Muscle layer of colon (tissue), 2 donors: ENCODE results near the gene KLHL22.
"Not testable (repeated sequence)": the region's sequence is repeated elsewhere in the genome, so short reads cannot be mapped to it uniquely, and the experiment has no call there.

Experiments
- H3K27ac ChIP-seq: one replicate; pipeline ENCODE4 v1.7.0; 2013; ENCODE audit warnings: low read depth, mild to moderate bottlenecking, low read length, moderate library complexity
- H3K27me3 ChIP-seq, 2 donors: one replicate each; pipeline ENCODE4 v1.7.0; 2013; ENCODE audit warnings: low read length in 2 of 2, mild to moderate bottlenecking in 2 of 2; ENCODE audit not compliant: insufficient read depth in 2 of 2, control insufficient read depth in 1 of 2
- H3K36me3 ChIP-seq: one replicate; pipeline ENCODE4 v1.7.0; 2013; ENCODE audit warnings: mild to moderate bottlenecking, low read length; ENCODE audit not compliant: insufficient read depth
- H3K4me1 ChIP-seq: one replicate; pipeline ENCODE4 v1.7.0; 2013; ENCODE audit warnings: mild to moderate bottlenecking, low read length; ENCODE audit not compliant: insufficient read depth
- H3K4me3 ChIP-seq, 2 donors: one replicate each; pipeline ENCODE4 v1.7.0; 2013; ENCODE audit warnings: low read length in 2 of 2, low read depth in 1 of 2, mild to moderate bottlenecking in 1 of 2, moderate library complexity in 1 of 2
- H3K9ac ChIP-seq: one replicate; pipeline ENCODE4 v1.7.0; 2013; ENCODE audit warnings: low read length
- H3K9me3 ChIP-seq: one replicate; pipeline ENCODE4 v1.7.0; 2013; ENCODE audit warnings: mild to moderate bottlenecking, low read length
- donor health status: abdominal sarcoma.
- donor health status: Adenocarcinoma of cecum.

Gene KLHL22

DNA sequence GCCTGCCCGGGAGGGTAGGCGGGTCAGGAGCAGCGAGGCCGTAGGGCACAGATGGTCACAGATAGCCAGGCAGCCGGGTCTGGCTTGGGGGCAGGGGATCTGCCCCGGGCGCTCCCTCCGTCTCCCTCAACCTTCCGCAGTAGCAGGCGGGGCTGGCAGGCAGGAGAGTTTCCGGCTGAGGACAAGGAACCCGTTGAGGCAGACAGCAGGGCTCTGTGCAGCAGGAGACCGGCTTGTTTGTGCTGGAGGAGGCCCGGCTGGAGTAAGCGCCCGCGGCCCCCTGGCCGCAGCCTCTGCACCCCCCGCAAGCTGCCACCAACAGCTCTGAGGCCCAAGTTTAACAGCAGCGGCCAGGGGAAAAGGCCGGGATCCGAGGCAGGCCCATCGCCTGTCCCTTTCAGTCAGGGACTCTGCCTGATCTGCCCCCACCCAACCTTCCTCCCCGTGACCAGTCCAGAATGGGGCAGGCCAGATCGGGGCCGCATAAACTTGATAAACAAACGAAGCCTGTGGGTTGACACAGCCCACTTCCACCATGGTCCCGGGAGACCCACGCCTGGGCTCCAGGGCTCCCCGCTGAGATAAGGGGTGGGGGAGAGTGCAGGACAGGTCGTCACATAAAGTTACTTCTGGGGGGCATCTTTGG lies 71.6 kb downstream of the KLHL22 start:
- H3K9me3 ChIP-seq, result no peaks in the 10 kb centered on the region
- H3K9ac ChIP-seq, result no peak overlapping the region
- H3K36me3 ChIP-seq, result peaks cover 10% of the 10 kb centered on the region
- no peak overlapping the region for H3K4me3 ChIP-seq
- no peaks in the 10 kb centered on the region for H3K27me3 ChIP-seq
- H3K27ac ChIP-seq, result peak overlapping the region; percentile 39
- H3K4me1 ChIP-seq, result peaks cover 27% of the 10 kb centered on the region

DNA sequence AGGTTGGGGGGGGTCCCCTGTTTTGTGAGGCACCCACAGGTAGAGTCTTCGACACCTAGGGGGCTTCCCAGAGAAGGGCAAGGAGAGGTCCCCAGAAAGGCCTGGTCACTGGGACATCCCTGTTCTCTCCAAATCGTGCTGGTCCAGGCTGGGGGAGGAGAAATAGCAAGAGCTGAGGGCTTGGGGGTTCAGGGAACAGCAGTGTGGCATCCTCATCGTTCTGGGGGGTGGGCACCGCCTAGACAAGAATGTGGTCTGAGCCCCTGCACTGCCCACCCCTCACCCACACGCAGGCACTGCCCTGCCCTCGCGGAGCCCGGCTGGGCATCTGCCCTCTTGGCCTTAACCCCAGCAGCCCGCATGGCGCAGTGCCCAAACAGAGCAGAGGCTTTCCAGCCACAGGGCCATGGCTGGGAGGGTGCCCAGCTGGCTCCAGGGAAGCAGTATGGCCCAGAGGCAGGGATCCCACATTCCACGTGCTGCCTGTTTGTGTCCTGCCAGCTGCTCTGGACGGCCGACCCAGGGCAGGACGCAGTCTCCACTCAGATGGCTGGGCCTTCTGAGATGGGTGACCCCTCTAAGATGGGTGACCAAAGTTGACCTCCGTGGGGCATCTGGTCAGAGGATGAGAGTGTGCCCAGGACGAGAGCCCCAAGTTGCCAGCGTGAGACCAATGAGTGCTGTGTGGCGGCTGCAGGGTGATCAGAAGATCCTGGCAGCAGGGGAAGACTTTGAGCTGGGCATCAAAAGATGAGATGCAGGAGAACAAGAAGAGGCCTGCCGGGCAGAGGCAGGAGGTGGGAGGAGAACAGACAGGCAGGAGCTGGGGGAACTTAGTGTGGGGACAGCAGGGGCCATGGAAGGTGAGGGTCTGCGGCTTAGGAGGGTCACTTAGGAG lies 72.3 kb downstream of the KLHL22 start:
- no peaks in the 10 kb centered on the region for H3K27me3 ChIP-seq
- peak overlapping the region; percentile 52 for H3K27ac ChIP-seq
- H3K9me3 ChIP-seq, result no peaks in the 10 kb centered on the region
- peaks cover 10% of the 10 kb centered on the region for H3K36me3 ChIP-seq
- H3K9ac ChIP-seq, result no peak overlapping the region
- H3K4me3 ChIP-seq, result no peak overlapping the region
- H3K4me1 ChIP-seq, result peaks cover 27% of the 10 kb centered on the region

DNA sequence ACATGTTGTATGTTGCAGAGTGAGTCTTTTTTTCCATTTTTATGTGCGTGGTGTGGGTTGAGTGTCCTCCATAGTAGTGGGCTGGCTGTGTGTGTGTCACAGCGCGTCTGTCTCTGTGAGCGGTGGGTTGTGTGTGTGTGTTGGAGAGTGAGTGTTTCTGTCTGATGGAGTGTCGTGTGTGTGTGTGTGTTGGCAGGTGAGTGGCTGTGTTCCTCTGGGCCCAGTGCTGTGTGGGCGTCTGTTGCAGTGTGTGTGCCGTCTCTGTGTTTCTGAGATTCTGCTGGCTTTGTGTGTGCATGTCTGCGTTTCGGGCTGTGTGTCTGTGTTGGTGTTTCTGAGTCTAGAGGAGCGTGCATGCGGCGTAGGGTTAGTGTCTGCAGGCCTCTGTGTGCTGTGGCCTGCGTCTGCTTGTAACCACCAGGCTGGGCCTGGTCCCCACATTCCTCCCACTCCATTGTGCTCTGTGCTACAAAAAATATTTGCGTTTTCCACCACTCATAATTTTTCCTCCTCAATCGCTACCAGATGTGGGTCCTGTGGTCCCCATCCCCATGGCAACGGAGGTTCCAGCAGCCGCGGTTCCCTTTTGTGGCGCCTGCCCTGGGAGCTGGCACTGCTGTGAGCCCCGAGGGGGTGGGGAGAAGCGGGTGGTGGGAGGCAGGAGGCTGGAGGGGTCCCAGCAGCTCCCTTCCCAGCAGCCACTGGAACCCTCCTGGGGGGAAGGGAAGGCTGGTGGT lies 73.2 kb downstream of the KLHL22 start:
- Histone ChIP-seq H3K27me3 (no peaks in the 10 kb centered on the region), H3K4me1 (peaks cover 27% of the 10 kb centered on the region), H3K9me3 (no peaks in the 10 kb centered on the region), H3K27ac (peak overlapping the region; percentile 52), H3K36me3 (peaks cover 5% of the 10 kb centered on the region), H3K4me3 (no peak overlapping the region), H3K9ac (no peak overlapping the region)

DNA sequence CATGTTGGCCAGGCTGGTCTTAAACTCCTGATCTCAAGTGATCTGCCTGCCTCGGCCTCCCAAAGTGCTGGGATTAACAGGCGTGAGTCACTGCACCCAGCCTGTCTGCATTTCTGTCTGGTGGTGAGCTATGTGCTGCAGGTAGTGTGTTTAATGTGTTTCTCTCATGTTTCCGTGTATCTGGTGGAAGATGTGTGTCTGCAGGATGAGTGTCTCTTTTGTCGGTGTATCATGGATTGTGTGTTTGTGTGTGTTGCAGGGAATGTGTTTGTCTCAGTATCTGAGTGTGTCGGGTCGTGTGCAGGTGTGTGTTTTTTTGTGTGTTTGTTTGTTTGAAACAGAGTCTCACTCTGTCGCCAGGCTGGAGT lies 74.1 kb downstream of the KLHL22 start:
- Histone ChIP-seq H3K4me3 (no peak overlapping the region), H3K27ac (no peak overlapping the region), H3K4me1 (peaks cover 27% of the 10 kb centered on the region), H3K9ac (no peak overlapping the region), H3K36me3 (no peaks in the 10 kb centered on the region), H3K9me3 (no peaks in the 10 kb centered on the region), H3K27me3 (no peaks in the 10 kb centered on the region)

DNA sequence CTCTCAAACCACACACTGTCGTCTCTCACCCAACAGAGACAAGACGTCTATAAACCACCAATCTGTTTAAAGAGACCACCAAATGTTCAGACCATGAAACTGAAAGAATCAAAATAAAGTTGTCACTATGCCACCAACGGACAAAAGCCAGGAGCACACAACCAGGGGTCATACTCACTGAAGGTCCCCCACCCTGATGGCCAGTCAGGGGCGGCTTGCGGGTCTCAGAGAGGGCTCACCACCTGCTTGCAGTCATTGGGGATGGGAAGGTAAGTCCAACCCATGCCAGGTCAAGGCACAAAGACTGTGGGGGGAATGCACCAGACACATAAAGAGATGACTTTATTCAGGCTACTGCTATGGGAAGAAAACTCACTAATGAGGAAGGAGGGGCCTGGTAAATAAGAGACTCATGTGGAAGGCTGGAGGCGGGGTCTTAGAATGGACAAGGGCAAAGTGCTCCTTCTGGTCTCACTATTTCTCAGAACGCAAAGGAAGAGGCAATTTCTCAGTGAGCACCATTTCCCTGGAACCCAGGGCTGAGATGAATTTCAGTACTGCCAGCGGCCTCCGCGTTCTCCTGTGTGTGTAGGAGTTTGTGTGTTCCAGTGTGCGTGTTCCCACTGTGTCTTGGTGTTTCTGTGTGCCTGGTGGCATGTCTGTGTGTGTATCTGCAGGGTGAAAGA lies 75.3 kb downstream of the KLHL22 start:
- Histone ChIP-seq H3K27ac (no peak overlapping the region), H3K9me3 (no peaks in the 10 kb centered on the region), H3K36me3 (no peaks in the 10 kb centered on the region), H3K27me3 (no peaks in the 10 kb centered on the region), H3K9ac (no peak overlapping the region), H3K4me1 (peaks cover 27% of the 10 kb centered on the region), H3K4me3 (no peak overlapping the region)

DNA sequence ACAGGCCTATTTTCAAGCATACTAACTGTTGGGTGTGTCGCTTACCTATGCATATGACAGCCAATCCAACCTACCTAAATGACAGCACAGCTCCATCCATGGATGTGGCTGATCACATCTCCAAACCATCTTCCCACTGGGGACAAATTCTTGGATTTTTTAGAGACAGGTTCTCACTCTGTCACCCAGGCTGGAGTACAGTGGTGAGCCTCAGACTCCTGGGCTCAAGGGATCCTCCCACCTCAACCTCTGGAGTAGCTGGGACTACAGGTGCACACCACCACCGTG lies 76.0 kb downstream of the KLHL22 start:
- no peak overlapping the region for H3K4me3 ChIP-seq
- no peak overlapping the region for H3K27ac ChIP-seq
- no peak overlapping the region for H3K9ac ChIP-seq
- H3K9me3 ChIP-seq, result no peaks in the 10 kb centered on the region
- no peaks in the 10 kb centered on the region for H3K36me3 ChIP-seq
- H3K4me1 ChIP-seq, result peaks cover 26% of the 10 kb centered on the region
- no peaks in the 10 kb centered on the region for H3K27me3 ChIP-seq

DNA sequence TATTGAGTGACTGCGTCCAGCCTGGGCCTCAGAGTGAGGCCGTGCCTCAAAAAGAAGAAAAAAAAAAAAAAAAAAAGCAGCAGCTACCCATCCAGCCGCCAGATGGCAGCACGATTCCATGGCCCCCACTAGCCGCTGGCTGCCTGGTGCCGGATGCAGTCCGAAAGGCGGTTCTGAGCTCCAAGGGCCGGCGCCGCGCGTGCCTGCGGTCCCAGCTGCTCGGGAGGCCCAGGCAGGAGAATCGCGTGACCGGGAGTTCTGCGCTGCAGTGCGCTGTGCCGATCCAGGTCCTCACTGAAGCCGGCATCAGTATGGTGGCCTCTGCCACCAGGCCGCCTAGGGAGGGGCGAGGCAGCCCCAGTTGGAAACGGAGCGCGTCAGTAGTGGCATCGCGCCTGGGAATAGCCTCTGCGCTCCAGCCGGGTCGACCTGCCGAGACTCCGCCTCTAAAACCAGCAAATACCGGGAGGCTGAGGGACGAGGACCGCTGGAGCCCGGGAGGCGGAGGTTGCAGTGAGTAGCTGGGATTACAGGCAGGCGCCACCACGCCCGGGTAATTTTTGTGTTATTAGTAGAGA lies 77.3 kb downstream of the KLHL22 start:
- H3K9ac ChIP-seq, result no peak overlapping the region
- H3K27ac ChIP-seq, result no peak overlapping the region
- H3K36me3 ChIP-seq, result no peaks in the 10 kb centered on the region
- H3K4me1 ChIP-seq, result peaks cover 13% of the 10 kb centered on the region
- H3K9me3 ChIP-seq, result no peaks in the 10 kb centered on the region
- H3K27me3 ChIP-seq, result no peaks in the 10 kb centered on the region
- peak overlapping the region; percentile 16 to 46 for H3K4me3 ChIP-seq

DNA sequence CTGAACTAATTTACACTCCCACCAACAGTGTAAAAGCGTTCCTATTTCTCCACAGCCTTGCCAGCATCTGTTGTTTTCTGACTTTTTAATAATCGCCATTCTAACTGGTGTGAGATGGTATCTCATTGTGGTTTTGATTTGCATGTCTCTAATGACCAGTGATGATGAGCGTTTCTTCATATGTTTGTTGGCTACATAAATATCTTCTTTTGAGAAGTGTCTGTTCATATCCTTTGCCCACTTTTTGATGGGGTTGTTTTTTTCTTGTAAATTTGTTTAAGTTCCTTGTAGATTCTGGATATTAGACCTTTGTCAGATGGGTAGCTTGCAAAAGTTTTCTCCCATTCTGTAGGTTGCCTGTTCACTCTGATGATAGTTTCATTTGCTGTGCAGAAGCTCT lies 79.9 kb downstream of the KLHL22 start:
- H3K9ac ChIP-seq, H3K4me3 ChIP-seq, H3K27ac ChIP-seq, H3K36me3 ChIP-seq, H3K4me1 ChIP-seq, H3K27me3 ChIP-seq, H3K9me3 ChIP-seq: not testable (repeated sequence)

GRCh38 chr22:20415241-20415640 lies 80.4 kb downstream of the KLHL22 start:
- H3K27ac ChIP-seq, H3K9me3 ChIP-seq, H3K27me3 ChIP-seq, H3K4me3 ChIP-seq, H3K4me1 ChIP-seq, H3K9ac ChIP-seq, H3K36me3 ChIP-seq: not testable (repeated sequence)

DNA sequence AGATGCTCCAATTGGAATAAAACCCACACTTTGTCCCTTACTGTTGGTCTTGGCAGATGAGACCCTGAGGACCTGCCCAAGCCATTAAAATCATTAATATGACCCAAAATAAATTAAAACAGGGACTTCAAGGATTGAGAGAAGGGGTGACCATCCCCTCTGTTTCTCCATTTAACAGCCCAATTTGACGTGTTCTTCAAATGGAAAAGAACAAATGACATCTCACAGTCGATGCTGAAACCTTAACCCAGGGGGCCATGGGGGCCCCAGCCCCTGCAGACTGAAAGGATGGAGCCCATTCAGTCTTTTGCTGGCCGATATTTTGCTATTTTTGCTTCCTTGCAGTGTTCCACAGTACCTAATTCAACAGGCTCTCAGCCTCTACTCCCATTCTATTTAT lies 81.1 kb downstream of the KLHL22 start:
- H3K9ac ChIP-seq, result no peak overlapping the region
- no peaks in the 10 kb centered on the region for H3K9me3 ChIP-seq
- no peak overlapping the region for H3K4me3 ChIP-seq
- no peaks in the 10 kb centered on the region for H3K4me1 ChIP-seq
- no peaks in the 10 kb centered on the region for H3K36me3 ChIP-seq
- no peak overlapping the region for H3K27ac ChIP-seq
- H3K27me3 ChIP-seq, result no peaks in the 10 kb centered on the region

GRCh38 chr22:20414059-20414440 lies 81.5 kb downstream of the KLHL22 start:
- H3K9ac ChIP-seq, result no peak overlapping the region
- H3K36me3 ChIP-seq, result no peaks in the 10 kb centered on the region
- H3K27me3 ChIP-seq, result no peaks in the 10 kb centered on the region
- no peak overlapping the region for H3K27ac ChIP-seq
- H3K4me3 ChIP-seq, result no peak overlapping the region
- no peaks in the 10 kb centered on the region for H3K9me3 ChIP-seq
- no peaks in the 10 kb centered on the region for H3K4me1 ChIP-seq
